A673 (cell line): Measurements from ENCODE around the gene ZCCHC3. TPM values are rescaled to one million over a fixed set of nuclear protein-coding genes. Genes with fewer than 3 reads are reported as not detected.
A peak's percentile ranks its signal among the peaks of the same experiment; 100 is the strongest.
"Not testable (repeated sequence)": the region's sequence is repeated elsewhere in the genome, so short reads cannot be mapped to it uniquely, and the experiment has no call there.

Source experiments
- BruUV-seq: library from RNA; stranded (reverse); fragments of 400-500 nt; replicated peaks from 2 replicates; lab custom pipeline; 2021; lab: Mats Ljungman, UMichigan
- CTCF ChIA-PET: fragments of 300-600 bp; sonication (Branson Sonifier 250); formaldehyde crosslinking; loops from one replicate; lab custom pipeline; 2022; ENCODE audit warnings: antibody characterized with exemption; lab: Charles Lee
- POLR2A ChIA-PET: fragments of 300-600 bp; sonication (Branson Sonifier 250); formaldehyde crosslinking; loops from one replicate; lab custom pipeline; 2022; ENCODE audit warnings: antibody characterized with exemption; ENCODE audit not compliant: low non-redundant PET; lab: Charles Lee
- DNase-seq: peaks from one replicate; pipeline ENCODE4 v3.0.0-alpha.2; 2015; ENCODE audit warnings: low spot score
- H3K27ac ChIP-seq: fragments of 200-600 bp; sonication (generic); 2 replicates; pipeline ENCODE4 v1.5.1; 2016; ENCODE audit warnings: mixed run types, low read depth, mild to moderate bottlenecking, mixed read lengths, antibody characterized with exemption, low read length; ENCODE audit not compliant: poor library complexity, severe bottlenecking
- H3K27me3 ChIP-seq: fragments of 200-600 bp; sonication (generic); replicated peaks from 2 replicates; pipeline ENCODE4 v1.6.1; 2017; ENCODE audit warnings: mixed run types, low read depth, mild to moderate bottlenecking, mixed read lengths, antibody characterized with exemption, low read length; ENCODE audit not compliant: insufficient read depth, poor library complexity
- H3K36me3 ChIP-seq: fragments of 200-600 bp; sonication (generic); 2 replicates; pipeline ENCODE4 v1.6.1; 2016; ENCODE audit warnings: mixed run types, mild to moderate bottlenecking, mixed read lengths, antibody characterized with exemption, low read length; ENCODE audit not compliant: insufficient read depth, poor library complexity, severe bottlenecking
- H3K4me1 ChIP-seq: fragments of 200-600 bp; sonication (generic); 2 replicates; pipeline ENCODE4 v1.6.1; 2017; ENCODE audit warnings: mixed run types, mild to moderate bottlenecking, mixed read lengths, antibody characterized with exemption, low read length; ENCODE audit not compliant: insufficient read depth, poor library complexity, severe bottlenecking
- H3K4me3 ChIP-seq: fragments of 200-600 bp; sonication (generic); 2 replicates; pipeline ENCODE4 v1.5.1; 2016; ENCODE audit warnings: low read depth, mixed run types, mild to moderate bottlenecking, mixed read lengths, low read length; ENCODE audit not compliant: poor library complexity, severe bottlenecking
- H3K9me3 ChIP-seq: fragments of 200-600 bp; sonication (generic); 2 replicates; pipeline ENCODE4 v1.6.1; 2016; ENCODE audit warnings: mixed run types, low read depth, mild to moderate bottlenecking, mixed read lengths, antibody characterized with exemption, low read length; ENCODE audit not compliant: poor library complexity, severe bottlenecking
- CTCF ChIP-seq: fragments of 300-800, 200-600 bp; sonication (generic); conservative IDR thresholded peaks from 2 replicates; pipeline ENCODE4 v1.5.1; 2017; ENCODE audit warnings: low read depth, mild to moderate bottlenecking, antibody characterized with exemption, low read length, moderate library complexity, mixed read lengths
- EZH2 ChIP-seq: fragments of 200-600 bp; sonication (generic); IDR thresholded peaks from 2 replicates; pipeline ENCODE4 v1.6.1; 2017; ENCODE audit warnings: borderline replicate concordance, low read depth, mild to moderate bottlenecking, mixed read lengths, antibody characterized with exemption, low read length; ENCODE audit not compliant: poor library complexity, severe bottlenecking
- intact Hi-C: fragments of 100-400 bp; cut with micrococcal nuclease; formaldehyde crosslinking; loops from one replicate; pipeline ENCODE4 v1.10.0; 2022; ENCODE audit not compliant: unreplicated experiment
- total RNA-seq: library from RNA; stranded (reverse); gene quantifications from 2 replicates; pipeline ENCODE4 v1.2.3, GENCODE V29; 2021

Gene ZCCHC3
- total RNA-seq, 1 experiment from 2014 or later, result 39.6 TPM

GRCh38 chr20:329851-330232, 32.5 kb downstream of the ZCCHC3 start:
- TF ChIP-seq EZH2 (no peak), CTCF (no peak)
- H3K4me1 ChIP-seq, result peaks cover 13% of the 10 kb centered on the region
- intact Hi-C loops, result loop anchor here (1.0 to 2.0 kb wide), 2 partner anchors 52 to 121 kb away; no protein-coding TSS in a partner anchor
- POLR2A ChIA-PET, result no interaction called here
- peaks cover 12% of the 10 kb centered on the region for H3K36me3 ChIP-seq
- no peaks in the 10 kb centered on the region for H3K27me3 ChIP-seq
- no peak for DNase-seq
- CTCF ChIA-PET, result interaction anchor here (1.7 kb wide), 1 partner anchor 18 kb away, joined by 7 read pairs; no protein-coding TSS in a partner anchor
- H3K9me3 ChIP-seq, result no peaks in the 10 kb centered on the region
- H3K27ac ChIP-seq, result no peak overlapping the region
- H3K4me3 ChIP-seq, result no peak overlapping the region
- no TSS peak for BruUV-seq

- Histone ChIP-seq H3K36me3 (peaks cover 12% of the 10 kb centered on the region), H3K4me3 (no peak overlapping the region), H3K9me3 (no peaks in the 10 kb centered on the region), H3K27ac (no peak overlapping the region), H3K4me1 (peaks cover 13% of the 10 kb centered on the region), H3K27me3 (no peaks in the 10 kb centered on the region)
- intact Hi-C loops, result loop anchor here (1.0 to 2.0 kb wide), 2 partner anchors 52 to 122 kb away; no protein-coding TSS in a partner anchor
- POLR2A ChIA-PET, result no interaction called here
- peak; percentile 89 for TF ChIP-seq CTCF
- TF ChIP-seq EZH2, result no peak
- CTCF ChIA-PET, result interaction anchor here (0.6 to 1.7 kb wide), 8 partner anchors 10 to 264 kb away, joined by 3 to 11 read pairs (median 5); partner anchors contain the start of gene NRSN2
- BruUV-seq, result no TSS peak
- peak; percentile 83 for DNase-seq
These were observed 33.1 kb downstream of the ZCCHC3 start for GRCh38 chr20:330233-331149.

GRCh38 chr20:334578-334977, 37.2 kb downstream of the ZCCHC3 start:
- CTCF ChIA-PET, result no interaction called here
- DNase-seq, result no peak
- no TSS peak for BruUV-seq

GRCh38 chr20:336040-336439, 38.7 kb downstream of the ZCCHC3 start:
- H3K36me3 ChIP-seq, H3K4me1 ChIP-seq, H3K4me3 ChIP-seq, DNase-seq, intact Hi-C loops, H3K27me3 ChIP-seq, CTCF ChIA-PET, H3K9me3 ChIP-seq, H3K27ac ChIP-seq, BruUV-seq: not testable (repeated sequence)
- POLR2A ChIA-PET, result interaction anchor here (0.8 kb wide), 1 partner anchor 11 kb away, joined by 13 read pairs; the partner anchor contains the start of gene NRSN2

More at GRCh38 chr20:334578-334977, 37.2 kb downstream of the ZCCHC3 start:
- peaks cover 6% of the 10 kb centered on the region for H3K4me1 ChIP-seq
- intact Hi-C loops, result no loop called here
- no peak overlapping the region for H3K27ac ChIP-seq
- no peaks in the 10 kb centered on the region for H3K27me3 ChIP-seq
- H3K4me3 ChIP-seq, result no peak overlapping the region
- no peaks in the 10 kb centered on the region for H3K9me3 ChIP-seq
- TF ChIP-seq CTCF, result no peak
- no peak for TF ChIP-seq EZH2
- POLR2A ChIA-PET, result no interaction called here
- no peaks in the 10 kb centered on the region for H3K36me3 ChIP-seq
